ENCODE measurements around the gene FIBP.
"Not testable (repeated sequence)": the region's sequence is repeated elsewhere in the genome, so short reads cannot be mapped to it uniquely, and the experiment has no call there.

The FIBP gene

GRCh38 chr11:65849771-65850216 lies 38.5 kb downstream of the FIBP start:
- no peak overlapping the region for H3K4me3 ChIP-seq (ENCODE audit: low read depth, low read length)
- DNase-seq (ENCODE audit: low read depth) = peak; percentile 2
- TF ChIP-seq CTCF (IDR thresholded peaks at IDR 0.05; ENCODE audit: insufficient read depth, low read depth, low read length, missing control alignments) = no peak

DNA sequence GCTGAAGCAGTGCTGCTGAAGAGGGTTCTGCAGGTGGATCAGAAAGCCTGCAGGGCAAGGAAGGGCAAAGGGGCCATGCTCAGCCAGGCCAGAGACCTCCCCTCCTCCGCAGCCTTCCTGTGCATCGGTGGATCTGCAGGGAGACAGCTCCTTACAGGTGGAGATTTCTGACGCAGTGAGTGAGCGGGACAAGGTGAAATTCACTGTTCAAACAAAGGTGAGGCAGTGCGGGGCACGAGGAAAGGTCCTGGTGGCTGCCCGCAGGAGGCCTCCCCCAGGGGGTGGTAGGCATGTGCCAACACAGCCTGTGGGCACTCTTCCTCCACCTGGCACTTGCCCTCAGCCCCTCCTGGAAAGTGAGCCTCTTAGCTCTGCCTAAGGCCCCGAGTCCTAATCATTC lies 38.9 kb downstream of the FIBP start:
- no peak overlapping the region for H3K4me3 ChIP-seq (ENCODE audit: low read depth, low read length)
- no peak for TF ChIP-seq CTCF (IDR thresholded peaks at IDR 0.05; ENCODE audit: insufficient read depth, low read depth, low read length, missing control alignments)
- DNase-seq (ENCODE audit: low read depth) = no peak

DNA sequence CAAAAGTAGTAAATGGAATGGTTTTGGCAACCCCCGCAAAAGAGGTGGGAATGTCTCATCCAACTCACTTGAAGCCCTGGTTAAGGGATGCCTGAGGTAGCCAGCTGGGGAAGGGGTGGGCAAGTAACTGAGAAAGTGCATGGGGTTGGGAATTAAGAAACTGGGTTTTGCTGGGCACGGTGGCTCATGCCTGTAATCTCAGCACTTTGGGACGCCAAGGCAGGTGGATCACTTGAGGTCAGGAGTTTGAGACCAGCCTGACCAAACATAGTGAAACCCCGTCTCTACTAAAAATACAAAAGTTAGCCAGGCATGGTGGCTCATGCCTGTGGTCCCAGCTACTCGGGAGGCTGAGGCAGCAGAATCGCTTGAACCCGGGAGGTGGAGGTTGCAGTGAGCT lies 39.6 kb downstream of the FIBP start:
- not testable (repeated sequence) for H3K4me3 ChIP-seq (ENCODE audit: low read depth, low read length); DNase-seq (ENCODE audit: low read depth)

- DNase-seq (ENCODE audit: low read depth) = no peak
- H3K4me3 ChIP-seq (ENCODE audit: low read depth, low read length) = no peak overlapping the region
- no peak for TF ChIP-seq CTCF (IDR thresholded peaks at IDR 0.05; ENCODE audit: insufficient read depth, low read depth, low read length, missing control alignments)
Observed at GRCh38 chr11:65847746-65848145, 40.5 kb downstream of the FIBP start.

- no peak for DNase-seq (ENCODE audit: low read depth)
- H3K4me3 ChIP-seq (ENCODE audit: low read depth, low read length) = no peak overlapping the region
- TF ChIP-seq CTCF (IDR thresholded peaks at IDR 0.05; ENCODE audit: insufficient read depth, low read depth, low read length, missing control alignments) = no peak
Observed at GRCh38 chr11:65844231-65844872, 43.9 kb downstream of the FIBP start.

DNA sequence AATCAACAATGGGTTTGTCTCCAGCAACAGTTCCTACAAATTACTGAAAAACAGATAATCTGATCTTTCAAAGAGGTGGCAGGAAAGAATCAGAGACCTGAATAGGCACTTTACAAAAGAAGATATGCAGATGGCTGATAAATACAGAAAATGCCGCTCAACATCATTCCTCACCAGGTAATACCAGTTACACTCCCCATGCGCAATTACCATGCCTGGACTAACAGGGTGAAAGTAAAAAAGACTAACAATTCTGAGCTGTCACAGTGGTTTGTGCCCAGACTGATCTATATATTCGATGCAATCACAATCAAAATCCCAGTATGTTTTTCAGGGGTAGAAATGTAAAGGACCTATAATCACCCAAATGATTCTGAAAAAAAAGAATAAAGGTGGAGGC lies 44.5 kb downstream of the FIBP start:
- TF ChIP-seq CTCF (IDR thresholded peaks at IDR 0.05; ENCODE audit: insufficient read depth, low read depth, low read length, missing control alignments) = no peak
- no peak overlapping the region for H3K4me3 ChIP-seq (ENCODE audit: low read depth, low read length)
- DNase-seq (ENCODE audit: low read depth) = no peak

GRCh38 chr11:65842144-65842543 lies 46.1 kb downstream of the FIBP start:
- no peak overlapping the region for H3K4me3 ChIP-seq (ENCODE audit: low read depth, low read length)
- TF ChIP-seq CTCF (IDR thresholded peaks at IDR 0.05; ENCODE audit: insufficient read depth, low read depth, low read length, missing control alignments) = no peak
- no peak for DNase-seq (ENCODE audit: low read depth)

Measured in GM12865 (cell line).